GF-D8 (cell line): ENCODE data around the gene SIPA1L3.
"Not testable (repeated sequence)": the region's sequence is repeated elsewhere in the genome, so short reads cannot be mapped to it uniquely, and the experiment has no call there.

Experiments
- DNase-seq: peaks from one replicate; lab custom pipeline; 2025; lab: John Stamatoyannopoulos, UW

The SIPA1L3 gene

GRCh38 chr19:38045554-38046253, 138.7 kb downstream of the SIPA1L3 start:
- DNase-seq = no peak

GRCh38 chr19:38046254-38047048, 139.4 kb downstream of the SIPA1L3 start:
- no peak for DNase-seq

GRCh38 chr19:38047049-38047438, 140.0 kb downstream of the SIPA1L3 start:
- no peak for DNase-seq

GRCh38 chr19:38047641-38048040, 140.6 kb downstream of the SIPA1L3 start:
- DNase-seq = no peak

- peak; percentile 89 for DNase-seq
Observed at GRCh38 chr19:38049105-38049649, 142.2 kb downstream of the SIPA1L3 start.

GRCh38 chr19:38055010-38055409, 148.0 kb downstream of the SIPA1L3 start:
- DNase-seq = no peak

- no peak for DNase-seq
Observed at GRCh38 chr19:38055655-38056521, 148.9 kb downstream of the SIPA1L3 start.

GRCh38 chr19:38056646-38057045, 149.6 kb downstream of the SIPA1L3 start:
- DNase-seq = no peak

- DNase-seq = no peak
Observed at GRCh38 chr19:38057959-38058690, 151.1 kb downstream of the SIPA1L3 start.

GRCh38 chr19:38059897-38060296, 152.9 kb downstream of the SIPA1L3 start:
- DNase-seq = no peak

GRCh38 chr19:38060331-38060730, 153.3 kb downstream of the SIPA1L3 start:
- no peak for DNase-seq

GRCh38 chr19:38061294-38061693, 154.3 kb downstream of the SIPA1L3 start:
- DNase-seq = no peak

GRCh38 chr19:38062959-38063761, 156.2 kb downstream of the SIPA1L3 start:
- DNase-seq = no peak

- no peak for DNase-seq
Observed at GRCh38 chr19:38063928-38064327, 156.9 kb downstream of the SIPA1L3 start.

- DNase-seq = no peak
Observed at GRCh38 chr19:38064661-38065425, 157.8 kb downstream of the SIPA1L3 start.

GRCh38 chr19:38065775-38066174, 158.8 kb downstream of the SIPA1L3 start:
- DNase-seq = not testable (repeated sequence)

- DNase-seq = no peak
Observed at GRCh38 chr19:38068826-38069225, 161.8 kb downstream of the SIPA1L3 start.

- no peak for DNase-seq
Observed at GRCh38 chr19:38070573-38070972, 163.6 kb downstream of the SIPA1L3 start.

GRCh38 chr19:38071054-38071453, 164.0 kb downstream of the SIPA1L3 start:
- not testable (repeated sequence) for DNase-seq

GRCh38 chr19:38071647-38072046, 164.6 kb downstream of the SIPA1L3 start:
- DNase-seq = no peak
